ENCODE measurements around the gene TIAL1. TPM values are rescaled to one million over a fixed set of nuclear protein-coding genes. Genes with fewer than 3 reads are reported as not detected.
A peak's percentile ranks its signal among the peaks of the same experiment; 100 is the strongest.
"Not testable (repeated sequence)": the region's sequence is repeated elsewhere in the genome, so short reads cannot be mapped to it uniquely, and the experiment has no call there.

The TIAL1 gene
- total RNA-seq, 2 experiments from 2014 or later, result 192 to 199 TPM

DNA sequence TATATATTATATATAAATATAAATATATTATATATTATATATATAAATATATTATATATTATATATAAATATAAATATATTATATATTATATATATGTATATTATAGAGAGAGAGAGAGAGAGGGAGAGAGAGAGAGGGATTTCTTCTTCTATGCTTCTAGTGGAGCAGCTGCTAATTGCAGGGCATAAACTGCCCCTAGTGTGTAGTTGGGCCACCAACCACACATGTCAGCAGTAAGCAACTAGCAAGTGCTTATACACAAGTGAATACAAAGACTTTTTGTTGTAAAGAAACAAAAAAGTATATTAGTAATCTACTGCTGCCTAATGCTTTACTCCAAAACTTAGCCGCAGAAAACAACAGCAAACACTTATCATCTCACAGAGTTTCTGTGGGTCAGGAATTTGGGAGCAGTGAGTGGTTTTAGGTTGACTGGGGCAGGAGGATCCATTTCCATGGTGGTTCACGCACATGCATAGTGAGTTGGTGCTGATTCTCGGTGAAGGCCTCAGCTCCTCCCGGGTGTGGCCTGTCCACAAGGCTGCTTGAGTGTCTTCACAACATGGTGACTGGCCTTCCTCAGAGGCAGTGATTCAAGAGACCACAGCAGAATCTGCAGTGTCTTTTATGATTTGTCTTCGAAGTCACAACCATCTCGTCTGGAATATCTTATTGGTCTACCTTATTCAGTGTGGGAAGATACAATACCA, 29.0 kb upstream of the TIAL1 start:
- Mint-ChIP-seq H3K27me3 (peaks cover 6% of the 10 kb centered on the region), H3K4me3 (no peak overlapping the region), H3K9me3 (no peaks in the 10 kb centered on the region), H3K36me3 (no peaks in the 10 kb centered on the region), H3K4me1 (peaks cover 3% of the 10 kb centered on the region), H3K27ac (no peak overlapping the region)
- DNase-seq (no peak), ATAC-seq (ENCODE audit: low read depth) (peak; percentile 39)
- POLR2A ChIA-PET, result no interaction called here

DNA sequence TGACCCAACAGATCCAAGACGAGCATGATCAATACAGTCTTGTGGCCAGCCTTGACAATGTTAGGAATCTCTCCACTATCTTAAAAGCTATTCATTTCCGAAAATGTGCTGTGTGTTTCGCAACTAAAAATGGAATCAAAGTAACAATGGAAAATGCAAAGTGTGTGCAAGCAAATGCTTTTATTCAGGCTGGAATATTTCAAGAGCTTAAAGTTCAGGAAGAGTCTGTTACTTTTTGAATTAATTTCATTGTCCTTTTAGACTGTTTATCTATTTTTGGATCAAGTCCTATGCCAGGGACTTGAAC, 24.3 kb upstream of the TIAL1 start:
- Mint-ChIP-seq H3K4me1 (peaks cover 6% of the 10 kb centered on the region), H3K27ac (no peak overlapping the region), H3K4me3 (no peak overlapping the region), H3K27me3 (peaks cover 6% of the 10 kb centered on the region), H3K36me3 (no peaks in the 10 kb centered on the region), H3K9me3 (no peaks in the 10 kb centered on the region)
- ATAC-seq (ENCODE audit: low read depth), result no peak
- DNase-seq, result no peak
- POLR2A ChIA-PET, result no interaction called here

GRCh38 chr10:119620241-119621077, 23.7 kb upstream of the TIAL1 start:
- H3K27me3 Mint-ChIP-seq, result peaks cover 6% of the 10 kb centered on the region
- H3K4me1 Mint-ChIP-seq, result peaks cover 6% of the 10 kb centered on the region
- H3K36me3 Mint-ChIP-seq, result no peaks in the 10 kb centered on the region
- ATAC-seq (ENCODE audit: low read depth) (no peak), DNase-seq (no peak)
- POLR2A ChIA-PET, result no interaction called here
- H3K9me3 Mint-ChIP-seq, result no peaks in the 10 kb centered on the region
- H3K27ac Mint-ChIP-seq, result no peak overlapping the region
- no peak overlapping the region for H3K4me3 Mint-ChIP-seq

DNA sequence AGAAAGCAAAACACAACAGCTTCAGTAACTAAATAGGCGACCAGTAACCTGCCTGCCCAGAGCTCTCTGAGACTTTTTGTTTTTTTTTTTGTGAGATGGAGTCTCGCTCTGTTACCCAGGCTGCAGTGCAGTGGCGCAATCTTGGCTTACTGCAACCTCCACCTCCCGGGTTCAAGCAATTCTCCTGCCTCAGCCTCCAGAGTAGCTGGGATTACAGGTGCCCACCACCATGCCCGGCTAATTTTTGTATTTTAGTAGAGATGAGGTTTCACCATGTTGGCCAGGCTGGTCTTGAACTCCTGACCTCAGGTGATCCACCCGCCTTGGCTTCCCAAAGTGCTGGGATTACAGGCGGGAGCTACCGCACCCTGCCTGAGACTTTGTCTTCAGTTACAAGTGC, 23.0 kb upstream of the TIAL1 start:
- H3K27me3 Mint-ChIP-seq; H3K9me3 Mint-ChIP-seq; H3K36me3 Mint-ChIP-seq; H3K4me3 Mint-ChIP-seq; H3K27ac Mint-ChIP-seq; DNase-seq; H3K4me1 Mint-ChIP-seq; ATAC-seq (ENCODE audit: low read depth): not testable (repeated sequence)
- POLR2A ChIA-PET, result interaction anchor here (0.6 kb wide), 1 partner anchor 14 kb away, joined by 3 read pairs; no protein-coding TSS in a partner anchor

GRCh38 chr10:119619215-119619614, 22.5 kb upstream of the TIAL1 start:
- H3K4me3 Mint-ChIP-seq, result no peak overlapping the region
- no peak for DNase-seq
- no peaks in the 10 kb centered on the region for H3K9me3 Mint-ChIP-seq
- ATAC-seq (ENCODE audit: low read depth), result no peak
- no peaks in the 10 kb centered on the region for H3K36me3 Mint-ChIP-seq
- H3K27me3 Mint-ChIP-seq, result peaks cover 2% of the 10 kb centered on the region
- POLR2A ChIA-PET, result interaction anchor here (0.6 kb wide), 1 partner anchor 14 kb away, joined by 3 read pairs; no protein-coding TSS in a partner anchor
- H3K4me1 Mint-ChIP-seq, result peaks cover 6% of the 10 kb centered on the region
- no peak overlapping the region for H3K27ac Mint-ChIP-seq

DNA sequence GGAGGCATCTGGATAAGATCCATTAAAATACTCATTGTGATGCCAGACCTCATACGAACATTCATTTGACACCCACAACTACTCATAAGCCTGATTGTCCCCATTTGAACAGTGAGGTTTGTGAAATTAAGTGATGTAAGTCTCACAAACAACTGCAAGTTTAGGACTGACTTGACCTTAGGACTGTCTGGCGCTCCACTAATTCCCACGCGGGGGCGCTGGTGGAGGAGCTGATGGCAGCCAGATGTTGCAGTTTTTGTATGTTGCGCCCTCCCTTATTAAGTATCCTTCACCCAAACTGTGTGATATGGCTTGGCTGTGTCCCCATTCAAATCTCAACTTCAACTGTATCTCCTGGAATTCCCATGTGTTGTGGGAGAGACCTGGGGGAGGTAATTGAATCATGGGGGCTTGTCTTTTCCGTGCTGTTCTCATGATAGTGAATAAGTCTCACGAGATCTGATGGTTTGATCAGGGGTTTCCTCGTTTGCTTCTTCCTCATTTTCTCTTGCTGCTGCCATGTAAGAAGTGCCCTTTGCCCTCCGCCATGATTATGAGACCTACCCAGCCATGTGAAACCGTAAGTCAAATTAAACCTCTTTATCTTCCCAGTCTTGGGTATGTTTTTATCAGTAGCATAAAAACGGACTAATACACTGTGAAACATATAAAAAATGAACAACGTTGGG, 20.3 kb upstream of the TIAL1 start:
- no peak for DNase-seq
- Mint-ChIP-seq H3K36me3 (no peaks in the 10 kb centered on the region), H3K9me3 (no peaks in the 10 kb centered on the region), H3K4me3 (no peak overlapping the region), H3K4me1 (peaks cover 6% of the 10 kb centered on the region), H3K27ac (no peak overlapping the region), H3K27me3 (peaks cover 1% of the 10 kb centered on the region)
- POLR2A ChIA-PET, result no interaction called here
- no peak for ATAC-seq (ENCODE audit: low read depth)

DNA sequence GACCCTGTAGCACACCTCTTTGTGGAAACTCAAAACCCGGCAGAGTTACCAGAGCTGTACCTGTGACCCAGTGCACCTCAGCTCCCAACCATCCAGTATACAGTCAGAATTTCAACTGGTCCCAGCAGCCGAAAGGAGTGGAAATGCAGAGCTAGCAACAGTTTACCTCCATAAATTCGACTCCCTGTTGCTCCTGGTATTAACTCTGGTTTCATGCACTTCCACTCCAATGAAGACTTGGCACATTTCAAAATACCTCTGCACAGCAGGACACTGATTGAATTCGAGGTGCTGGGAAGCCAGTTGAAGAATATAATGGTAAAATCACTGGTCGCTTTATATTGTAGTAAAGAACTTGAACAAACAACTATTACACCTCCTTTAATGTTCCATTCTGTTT, 17.9 kb upstream of the TIAL1 start:
- H3K9me3 Mint-ChIP-seq, result peaks cover 3% of the 10 kb centered on the region
- POLR2A ChIA-PET, result interaction anchor here (0.6 kb wide), 1 partner anchor 19 kb away, joined by 4 read pairs; no protein-coding TSS in a partner anchor
- peaks cover 3% of the 10 kb centered on the region for H3K36me3 Mint-ChIP-seq

GRCh38 chr10:119613741-119614140, 17.0 kb upstream of the TIAL1 start:
- H3K9me3 Mint-ChIP-seq, result peaks cover 3% of the 10 kb centered on the region
- DNase-seq (no peak), ATAC-seq (ENCODE audit: low read depth) (no peak)
- no peaks in the 10 kb centered on the region for H3K4me1 Mint-ChIP-seq
- no peak overlapping the region for H3K27ac Mint-ChIP-seq
- H3K27me3 Mint-ChIP-seq, result peaks cover 9% of the 10 kb centered on the region
- H3K4me3 Mint-ChIP-seq, result no peak overlapping the region
- H3K36me3 Mint-ChIP-seq, result peaks cover 3% of the 10 kb centered on the region
- POLR2A ChIA-PET, result no interaction called here

More for the DNA sequence above, 17.9 kb upstream of the TIAL1 start:
- H3K27me3 Mint-ChIP-seq, result peaks cover 6% of the 10 kb centered on the region
- DNase-seq, result no peak
- ATAC-seq (ENCODE audit: low read depth), result no peak
- H3K4me3 Mint-ChIP-seq, result no peak overlapping the region
- no peaks in the 10 kb centered on the region for H3K4me1 Mint-ChIP-seq
- H3K27ac Mint-ChIP-seq, result no peak overlapping the region

DNA sequence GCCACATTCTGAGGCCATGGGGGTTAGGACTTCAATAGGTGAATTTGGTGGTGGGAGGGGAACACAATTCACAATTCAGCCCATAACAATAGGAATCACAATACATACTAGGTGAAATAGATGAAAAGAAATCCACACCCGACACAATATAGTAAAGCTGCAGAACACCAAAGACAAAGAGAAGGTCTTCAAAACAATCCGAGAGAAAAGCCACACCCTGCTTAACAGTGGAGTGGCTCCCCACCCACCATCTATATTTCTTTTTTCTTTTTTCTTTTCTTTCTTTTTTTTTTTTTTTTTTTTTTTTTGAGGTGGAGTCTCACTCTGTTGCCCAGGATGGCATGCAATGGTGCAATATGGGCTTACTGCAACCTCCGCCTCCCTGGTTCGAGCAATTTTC, 14.7 kb upstream of the TIAL1 start:
- DNase-seq (no peak), ATAC-seq (ENCODE audit: low read depth) (no peak)
- Mint-ChIP-seq H3K4me1 (peaks cover 2% of the 10 kb centered on the region), H3K4me3 (no peak overlapping the region), H3K27me3 (peaks cover 9% of the 10 kb centered on the region), H3K27ac (no peak overlapping the region), H3K36me3 (peaks cover 3% of the 10 kb centered on the region), H3K9me3 (peaks cover 3% of the 10 kb centered on the region)
- POLR2A ChIA-PET, result no interaction called here

- ATAC-seq (ENCODE audit: low read depth) (no peak), DNase-seq (no peak)
- H3K36me3 Mint-ChIP-seq, result peaks cover 3% of the 10 kb centered on the region
- H3K27me3 Mint-ChIP-seq, result peaks cover 9% of the 10 kb centered on the region
- peaks cover 3% of the 10 kb centered on the region for H3K9me3 Mint-ChIP-seq
- H3K4me3 Mint-ChIP-seq, result no peak overlapping the region
- POLR2A ChIA-PET, result no interaction called here
- no peak overlapping the region for H3K27ac Mint-ChIP-seq
- H3K4me1 Mint-ChIP-seq, result peaks cover 2% of the 10 kb centered on the region
These were observed 12.8 kb upstream of the TIAL1 start for GRCh38 chr10:119609516-119609915.

DNA sequence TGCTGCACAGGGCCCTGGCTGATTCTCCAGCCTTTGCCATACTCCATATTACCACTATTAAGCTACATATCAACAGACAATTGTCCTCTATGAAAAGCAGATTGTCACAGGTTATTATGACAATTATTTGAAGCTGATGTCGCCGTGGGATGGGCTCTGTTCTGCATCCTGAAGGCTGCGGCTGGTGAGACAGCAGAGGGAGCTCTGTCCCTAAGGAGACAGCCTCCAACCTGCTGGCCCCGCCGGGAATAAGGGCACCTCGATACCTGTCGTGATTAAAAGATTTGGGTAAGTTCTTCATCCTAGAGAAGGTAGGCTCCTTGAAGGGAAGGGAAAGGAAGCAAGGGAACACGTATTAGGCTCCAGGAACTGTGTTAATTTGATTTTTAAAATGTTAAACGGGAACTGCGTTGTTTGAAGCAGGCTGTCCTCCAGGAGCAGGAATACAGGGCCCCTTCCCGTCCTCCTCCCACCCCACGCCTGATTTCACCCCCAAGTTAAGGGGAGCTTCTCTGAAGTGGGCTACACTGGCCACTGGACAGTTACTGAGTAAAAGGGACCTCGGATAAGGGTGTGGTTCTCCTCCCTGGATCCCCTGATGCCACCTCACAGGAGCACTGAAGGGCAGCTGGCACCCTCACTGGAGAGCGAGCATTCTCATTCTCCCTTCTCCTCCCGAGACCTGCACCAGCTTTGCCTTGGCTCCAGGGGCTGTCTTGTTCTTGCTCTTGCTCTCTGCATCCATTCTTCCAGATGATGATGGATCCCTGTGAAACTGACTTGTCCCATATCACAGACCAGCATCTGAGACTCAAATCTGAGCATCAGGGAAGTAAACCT, 11.8 kb upstream of the TIAL1 start:
- H3K27me3 Mint-ChIP-seq, result peaks cover 9% of the 10 kb centered on the region
- DNase-seq, result no peak
- peaks cover 3% of the 10 kb centered on the region for H3K36me3 Mint-ChIP-seq
- no peak overlapping the region for H3K27ac Mint-ChIP-seq
- peaks cover 2% of the 10 kb centered on the region for H3K4me1 Mint-ChIP-seq
- ATAC-seq (ENCODE audit: low read depth), result no peak
- no peak overlapping the region for H3K4me3 Mint-ChIP-seq
- POLR2A ChIA-PET, result interaction anchor here (0.8 kb wide), 1 partner anchor 27 kb away, joined by 3 read pairs; no protein-coding TSS in a partner anchor
- H3K9me3 Mint-ChIP-seq, result peaks cover 3% of the 10 kb centered on the region

DNA sequence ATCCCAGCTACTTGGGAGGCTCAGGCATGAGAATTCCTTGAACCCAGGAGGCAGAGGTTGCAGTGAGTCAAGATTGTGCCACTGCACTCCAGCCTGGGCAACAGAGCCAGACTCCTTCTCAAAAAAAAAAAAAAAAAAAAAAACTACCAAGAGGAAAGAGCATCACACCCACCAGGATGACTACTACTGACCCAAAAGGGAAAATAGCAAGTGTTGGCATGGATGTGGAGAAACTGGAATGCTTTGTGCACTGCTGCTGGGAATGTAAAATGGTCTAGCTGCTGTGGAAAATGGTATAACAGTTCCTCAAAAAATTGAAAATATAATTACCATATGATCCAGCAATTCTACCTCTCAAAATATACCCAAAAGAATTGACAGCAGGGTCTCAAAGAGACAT, 7.7 kb upstream of the TIAL1 start:
- no peaks in the 10 kb centered on the region for H3K36me3 Mint-ChIP-seq
- DNase-seq (no peak), ATAC-seq (ENCODE audit: low read depth) (no peak)
- H3K27me3 Mint-ChIP-seq, result peaks cover 3% of the 10 kb centered on the region
- H3K4me1 Mint-ChIP-seq, result peaks cover 4% of the 10 kb centered on the region
- POLR2A ChIA-PET, result no interaction called here
- H3K4me3 Mint-ChIP-seq, result no peak overlapping the region
- H3K9me3 Mint-ChIP-seq, result no peaks in the 10 kb centered on the region
- no peak overlapping the region for H3K27ac Mint-ChIP-seq
